Measurements from ENCODE around the gene NAGLU.

NAGLU gene

GRCh38 chr17:42561897-42562387, 25.9 kb downstream of the NAGLU start, which contains the start of gene COASY:
Gene COASY (plus strand): TSS chr17:42562148. CDS start chr17:42562623, 475 bp downstream.
- H3K4me3 ChIP-seq (ENCODE audit: insufficient read length, low read depth) = peak within 1 kb of the TSS; percentile 93
- peaks cover 40% of the 10 kb centered on the region for H3K36me3 ChIP-seq (ENCODE audit: insufficient read depth, insufficient read length, low read length)
- H3K9me3 ChIP-seq (ENCODE audit: insufficient read depth, low read length) = no peaks in the 10 kb centered on the region
- H3K4me1 ChIP-seq (ENCODE audit: insufficient read depth, insufficient read length) = peaks cover 16% of the 10 kb centered on the region
- H3K27me3 ChIP-seq (ENCODE audit: insufficient read depth, insufficient read length) = no peaks in the 10 kb centered on the region
- H3K9ac ChIP-seq (ENCODE audit: insufficient read length, low read depth) = peak within 1 kb of the TSS; percentile 87
- TF ChIP-seq ZNF274 (IDR thresholded peaks at IDR 0.05; ENCODE audit: low read depth, low read length) (no peak), YY1 (IDR thresholded peaks at IDR 0.05; ENCODE audit: insufficient read depth, insufficient read length) (no peak), SUZ12 (IDR thresholded peaks at IDR 0.05; ENCODE audit: extremely low read depth, insufficient read depth, insufficient read length) (no peak)
- peak; percentile 95 for DNase-seq (ENCODE audit: low read depth, low spot score)

DNA sequence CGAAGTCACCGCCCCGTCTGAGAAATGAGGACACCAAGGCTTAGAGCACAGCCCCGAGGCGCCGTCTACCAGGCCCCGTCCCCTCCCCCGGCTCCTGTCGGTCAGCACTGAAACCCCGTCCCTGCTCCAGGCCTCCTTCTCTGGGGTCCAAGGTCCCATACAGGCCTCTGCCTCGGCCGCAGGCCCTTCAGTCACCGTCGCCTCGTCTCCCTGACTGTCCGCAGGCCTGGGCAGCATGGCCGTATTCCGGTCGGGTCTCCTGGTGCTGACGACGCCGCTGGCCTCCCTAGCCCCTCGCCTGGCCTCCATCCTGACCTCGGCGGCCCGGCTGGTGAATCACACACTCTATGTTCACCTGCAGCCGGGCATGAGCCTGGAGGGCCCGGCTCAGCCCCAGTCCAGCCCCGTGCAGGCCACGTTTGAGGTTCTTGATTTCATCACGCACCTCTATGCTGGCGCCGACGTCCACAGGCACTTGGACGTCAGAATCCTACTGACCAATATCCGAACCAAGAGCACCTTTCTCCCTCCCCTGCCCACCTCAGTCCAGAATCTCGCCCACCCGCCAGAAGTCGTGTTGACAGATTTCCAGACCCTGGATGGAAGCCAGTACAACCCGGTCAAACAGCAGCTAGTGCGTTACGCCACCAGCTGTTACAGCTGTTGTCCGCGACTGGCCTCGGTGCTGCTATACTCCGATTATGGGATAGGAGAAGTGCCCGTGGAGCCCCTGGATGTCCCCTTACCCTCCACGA, 26.5 kb downstream of the NAGLU start:
- Histone ChIP-seq H3K4me3 (ENCODE audit: insufficient read length, low read depth) (peak overlapping the region; percentile 93), H3K9ac (ENCODE audit: insufficient read length, low read depth) (peak overlapping the region; percentile 87), H3K27me3 (ENCODE audit: insufficient read depth, insufficient read length) (no peaks in the 10 kb centered on the region), H3K9me3 (ENCODE audit: insufficient read depth, low read length) (no peaks in the 10 kb centered on the region), H3K36me3 (ENCODE audit: insufficient read depth, insufficient read length, low read length) (peaks cover 42% of the 10 kb centered on the region), H3K4me1 (ENCODE audit: insufficient read depth, insufficient read length) (peaks cover 17% of the 10 kb centered on the region)
- DNase-seq (ENCODE audit: low read depth, low spot score) = no peak
- no peak for TF ChIP-seq ZNF274 (IDR thresholded peaks at IDR 0.05; ENCODE audit: low read depth, low read length)
- TF ChIP-seq YY1 (IDR thresholded peaks at IDR 0.05; ENCODE audit: insufficient read depth, insufficient read length) = no peak
- TF ChIP-seq SUZ12 (IDR thresholded peaks at IDR 0.05; ENCODE audit: extremely low read depth, insufficient read depth, insufficient read length) = no peak

- peaks cover 19% of the 10 kb centered on the region for H3K4me1 ChIP-seq (ENCODE audit: insufficient read depth, insufficient read length)
- H3K27me3 ChIP-seq (ENCODE audit: insufficient read depth, insufficient read length) = no peaks in the 10 kb centered on the region
- no peak for TF ChIP-seq YY1 (IDR thresholded peaks at IDR 0.05; ENCODE audit: insufficient read depth, insufficient read length)
- TF ChIP-seq SUZ12 (IDR thresholded peaks at IDR 0.05; ENCODE audit: extremely low read depth, insufficient read depth, insufficient read length) = no peak
- TF ChIP-seq ZNF274 (IDR thresholded peaks at IDR 0.05; ENCODE audit: low read depth, low read length) = no peak
- peaks cover 46% of the 10 kb centered on the region for H3K36me3 ChIP-seq (ENCODE audit: insufficient read depth, insufficient read length, low read length)
- peak overlapping the region; percentile 93 for H3K4me3 ChIP-seq (ENCODE audit: insufficient read length, low read depth)
- peak overlapping the region; percentile 87 for H3K9ac ChIP-seq (ENCODE audit: insufficient read length, low read depth)
- DNase-seq (ENCODE audit: low read depth, low spot score) = no peak
- no peaks in the 10 kb centered on the region for H3K9me3 ChIP-seq (ENCODE audit: insufficient read depth, low read length)
Measured at GRCh38 chr17:42563143-42563509, 27.1 kb downstream of the NAGLU start.

- H3K4me3 ChIP-seq (ENCODE audit: insufficient read length, low read depth) = no peak overlapping the region
- H3K27me3 ChIP-seq (ENCODE audit: insufficient read depth, insufficient read length) = no peaks in the 10 kb centered on the region
- peaks cover 19% of the 10 kb centered on the region for H3K4me1 ChIP-seq (ENCODE audit: insufficient read depth, insufficient read length)
- peaks cover 50% of the 10 kb centered on the region for H3K36me3 ChIP-seq (ENCODE audit: insufficient read depth, insufficient read length, low read length)
- no peak for TF ChIP-seq ZNF274 (IDR thresholded peaks at IDR 0.05; ENCODE audit: low read depth, low read length)
- no peak for TF ChIP-seq YY1 (IDR thresholded peaks at IDR 0.05; ENCODE audit: insufficient read depth, insufficient read length)
- no peak for TF ChIP-seq SUZ12 (IDR thresholded peaks at IDR 0.05; ENCODE audit: extremely low read depth, insufficient read depth, insufficient read length)
- no peak for DNase-seq (ENCODE audit: low read depth, low spot score)
- H3K9ac ChIP-seq (ENCODE audit: insufficient read length, low read depth) = no peak overlapping the region
- no peaks in the 10 kb centered on the region for H3K9me3 ChIP-seq (ENCODE audit: insufficient read depth, low read length)
Measured at GRCh38 chr17:42563543-42563942, 27.5 kb downstream of the NAGLU start.

- no peak for DNase-seq (ENCODE audit: low read depth, low spot score)
- no peaks in the 10 kb centered on the region for H3K27me3 ChIP-seq (ENCODE audit: insufficient read depth, insufficient read length)
- no peaks in the 10 kb centered on the region for H3K9me3 ChIP-seq (ENCODE audit: insufficient read depth, low read length)
- no peak overlapping the region for H3K4me3 ChIP-seq (ENCODE audit: insufficient read length, low read depth)
- TF ChIP-seq YY1 (IDR thresholded peaks at IDR 0.05; ENCODE audit: insufficient read depth, insufficient read length) (no peak), SUZ12 (IDR thresholded peaks at IDR 0.05; ENCODE audit: extremely low read depth, insufficient read depth, insufficient read length) (no peak), ZNF274 (IDR thresholded peaks at IDR 0.05; ENCODE audit: low read depth, low read length) (no peak)
- peaks cover 55% of the 10 kb centered on the region for H3K36me3 ChIP-seq (ENCODE audit: insufficient read depth, insufficient read length, low read length)
- H3K9ac ChIP-seq (ENCODE audit: insufficient read length, low read depth) = no peak overlapping the region
- H3K4me1 ChIP-seq (ENCODE audit: insufficient read depth, insufficient read length) = peaks cover 19% of the 10 kb centered on the region
Measured at GRCh38 chr17:42563950-42564349, 27.9 kb downstream of the NAGLU start.

DNA sequence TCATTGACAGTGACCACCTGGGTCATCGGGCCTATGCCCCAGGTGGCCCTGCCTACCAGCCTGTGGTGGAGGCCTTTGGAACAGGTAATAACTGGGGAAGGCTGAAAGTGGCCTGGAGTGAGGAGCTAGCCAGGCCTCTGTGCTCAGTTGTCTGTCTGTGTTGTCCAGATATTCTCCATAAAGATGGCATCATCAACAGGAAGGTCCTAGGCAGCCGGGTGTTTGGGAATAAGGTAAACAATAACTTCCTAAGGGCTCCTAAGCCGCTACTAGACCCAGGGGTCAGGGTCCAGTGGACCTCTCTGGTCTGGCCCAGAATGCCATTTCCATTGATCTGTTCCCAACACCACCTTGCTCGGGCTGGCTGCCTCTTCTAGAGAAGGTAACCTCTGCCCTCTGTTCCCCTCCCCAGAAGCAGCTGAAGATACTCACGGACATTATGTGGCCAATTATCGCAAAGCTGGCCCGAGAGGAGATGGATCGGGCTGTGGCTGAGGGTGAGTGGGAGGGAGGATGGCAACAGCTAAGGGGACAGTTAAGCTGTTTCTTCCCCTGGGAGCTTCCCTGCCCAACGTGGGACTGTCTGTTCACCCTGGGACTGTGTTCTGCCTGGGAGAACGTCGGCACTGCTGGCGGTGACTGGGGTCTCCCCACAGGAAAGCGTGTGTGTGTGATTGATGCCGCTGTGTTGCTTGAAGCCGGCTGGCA, 28.9 kb downstream of the NAGLU start:
- Histone ChIP-seq H3K27me3 (ENCODE audit: insufficient read depth, insufficient read length) (no peaks in the 10 kb centered on the region), H3K36me3 (ENCODE audit: insufficient read depth, insufficient read length, low read length) (peaks cover 65% of the 10 kb centered on the region), H3K4me3 (ENCODE audit: insufficient read length, low read depth) (no peak overlapping the region), H3K4me1 (ENCODE audit: insufficient read depth, insufficient read length) (peaks cover 19% of the 10 kb centered on the region), H3K9ac (ENCODE audit: insufficient read length, low read depth) (no peak overlapping the region), H3K9me3 (ENCODE audit: insufficient read depth, low read length) (no peaks in the 10 kb centered on the region)
- no peak for DNase-seq (ENCODE audit: low read depth, low spot score)
- TF ChIP-seq SUZ12 (IDR thresholded peaks at IDR 0.05; ENCODE audit: extremely low read depth, insufficient read depth, insufficient read length) = no peak
- TF ChIP-seq ZNF274 (IDR thresholded peaks at IDR 0.05; ENCODE audit: low read depth, low read length) = no peak
- no peak for TF ChIP-seq YY1 (IDR thresholded peaks at IDR 0.05; ENCODE audit: insufficient read depth, insufficient read length)

Data from NT2/D1 (cell line).